ENCODE measurements around the gene CREB5.
A peak's percentile ranks its signal among the peaks of the same experiment; 100 is the strongest.

The CREB5 gene

DNA sequence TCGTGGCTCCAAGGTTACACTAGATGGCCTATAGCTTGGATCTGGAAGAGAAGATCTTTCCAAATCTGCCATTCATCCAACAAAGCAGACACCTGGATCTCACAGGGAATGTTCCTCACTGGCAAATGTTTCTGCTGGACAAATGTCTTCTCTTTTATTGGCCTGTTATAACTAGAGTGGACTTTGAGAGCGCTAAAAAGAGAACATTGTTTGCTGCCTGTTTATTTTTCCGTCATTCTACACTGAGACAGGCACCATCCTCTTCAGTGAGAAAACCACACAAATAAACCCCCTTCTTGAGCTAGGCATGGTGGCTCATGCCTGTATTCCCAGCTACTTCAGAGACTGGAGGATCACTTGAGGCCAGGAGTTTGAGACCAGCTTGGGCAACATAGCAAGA is 206.9 kb downstream of the CREB5 start:
- no peak for DNase-seq

DNA sequence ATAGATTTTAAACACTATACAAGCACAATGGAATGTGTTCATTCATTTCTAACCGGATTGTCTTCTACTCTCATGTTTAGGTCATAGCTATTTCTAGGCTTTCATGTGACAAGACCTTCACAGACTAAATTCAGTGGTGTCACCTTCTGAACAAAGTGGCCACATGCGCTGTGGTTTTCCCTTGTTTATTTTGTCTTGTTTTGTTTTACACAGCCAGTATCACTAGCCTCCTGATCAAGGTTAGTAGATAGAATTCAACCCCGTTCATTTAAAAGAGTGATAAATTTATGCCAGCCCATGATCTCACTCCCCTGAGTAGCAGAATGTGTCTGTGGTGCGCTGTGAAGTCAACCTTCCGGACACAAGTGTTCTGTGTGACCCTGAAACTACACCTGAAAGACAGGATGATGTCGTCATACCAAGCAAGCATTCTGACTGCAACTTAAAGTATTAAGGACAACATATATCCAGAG is 209.1 kb downstream of the CREB5 start:
- no peak for DNase-seq

DNA sequence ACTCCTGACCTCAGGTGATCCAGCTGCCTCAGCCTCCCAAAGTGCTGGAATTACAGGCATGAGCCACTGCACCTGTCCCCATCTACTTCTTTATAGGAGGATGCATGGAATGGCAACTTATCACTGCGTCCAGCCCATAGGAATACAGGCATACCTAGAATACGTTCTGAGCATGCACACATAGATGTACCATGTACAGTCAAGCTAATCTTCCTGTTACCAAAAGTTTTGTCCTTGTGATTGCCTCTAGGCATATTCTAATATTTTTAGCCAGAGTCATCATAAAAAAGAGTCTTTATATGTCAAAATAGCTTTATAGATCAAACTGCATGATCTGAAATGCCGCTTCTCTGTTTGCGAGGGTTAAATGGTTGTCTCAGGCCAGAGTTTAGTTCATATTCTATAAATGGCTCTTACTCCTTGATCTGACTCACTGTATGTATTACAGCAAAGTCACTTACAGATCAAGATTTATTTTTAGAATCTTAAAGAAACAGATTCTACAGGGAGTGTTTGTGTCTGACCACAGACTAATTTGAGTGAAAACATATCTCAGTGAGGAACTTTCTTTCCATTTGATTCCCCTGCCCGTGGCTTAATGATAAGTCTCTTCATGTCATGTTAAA is 210.9 kb downstream of the CREB5 start:
- no peak for DNase-seq

DNA sequence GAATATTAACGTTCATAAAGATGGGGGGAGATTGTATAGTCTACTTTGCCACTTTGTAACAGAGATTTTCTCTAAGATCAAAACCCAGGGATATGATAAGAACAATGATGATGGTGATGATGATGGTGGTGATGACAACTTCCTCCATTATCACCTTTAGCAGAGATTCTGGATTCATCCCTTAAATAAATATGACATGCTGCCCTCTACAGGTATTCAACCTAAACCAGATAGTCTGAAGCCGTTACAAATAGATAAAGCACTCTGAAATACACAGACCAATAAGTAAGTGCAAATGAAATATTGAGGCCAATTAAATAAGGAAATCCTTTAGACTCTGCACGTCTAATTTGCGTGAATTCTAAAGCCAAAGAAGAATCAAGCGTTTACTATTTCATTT is 211.5 kb downstream of the CREB5 start:
- DNase-seq = no peak

DNA sequence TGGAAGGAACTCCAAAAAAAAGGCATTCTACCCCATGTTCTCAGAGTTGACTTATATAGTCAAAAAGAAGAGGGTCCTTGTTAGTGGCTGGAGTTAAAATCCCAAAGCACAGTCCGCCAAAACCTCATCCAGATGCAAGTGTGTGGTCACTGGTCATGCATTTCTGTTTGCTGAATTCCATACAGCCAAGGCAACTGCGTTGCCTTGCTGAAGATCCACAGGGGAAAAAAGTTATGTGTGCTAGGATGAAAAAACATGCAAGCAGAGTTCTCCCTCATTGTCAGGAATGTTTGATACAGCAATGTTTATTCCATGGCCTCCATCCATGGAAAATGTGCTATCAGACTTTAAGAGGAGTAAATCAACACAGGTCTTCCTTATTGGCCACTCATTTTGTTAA is 213.1 kb downstream of the CREB5 start:
- DNase-seq = no peak

DNA sequence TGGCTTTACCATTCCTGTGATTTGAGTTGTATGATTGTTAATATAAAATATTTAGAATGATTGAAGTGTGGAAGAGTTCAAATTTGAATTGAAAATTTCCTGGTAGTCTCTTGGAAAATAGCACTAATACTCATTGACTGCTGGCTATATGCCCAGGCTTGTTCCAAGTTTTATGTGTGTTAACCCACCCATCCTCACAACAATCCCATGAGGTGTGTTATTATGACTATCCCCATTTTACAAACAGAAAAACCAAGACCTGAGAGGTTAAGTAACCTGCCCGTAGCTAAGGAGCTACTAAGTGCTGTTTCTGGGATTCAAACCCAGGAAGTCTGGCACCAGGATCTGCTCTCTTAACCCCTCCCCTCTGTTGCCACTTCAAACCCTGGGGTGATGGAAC is 213.9 kb downstream of the CREB5 start:
- no peak for DNase-seq

DNA sequence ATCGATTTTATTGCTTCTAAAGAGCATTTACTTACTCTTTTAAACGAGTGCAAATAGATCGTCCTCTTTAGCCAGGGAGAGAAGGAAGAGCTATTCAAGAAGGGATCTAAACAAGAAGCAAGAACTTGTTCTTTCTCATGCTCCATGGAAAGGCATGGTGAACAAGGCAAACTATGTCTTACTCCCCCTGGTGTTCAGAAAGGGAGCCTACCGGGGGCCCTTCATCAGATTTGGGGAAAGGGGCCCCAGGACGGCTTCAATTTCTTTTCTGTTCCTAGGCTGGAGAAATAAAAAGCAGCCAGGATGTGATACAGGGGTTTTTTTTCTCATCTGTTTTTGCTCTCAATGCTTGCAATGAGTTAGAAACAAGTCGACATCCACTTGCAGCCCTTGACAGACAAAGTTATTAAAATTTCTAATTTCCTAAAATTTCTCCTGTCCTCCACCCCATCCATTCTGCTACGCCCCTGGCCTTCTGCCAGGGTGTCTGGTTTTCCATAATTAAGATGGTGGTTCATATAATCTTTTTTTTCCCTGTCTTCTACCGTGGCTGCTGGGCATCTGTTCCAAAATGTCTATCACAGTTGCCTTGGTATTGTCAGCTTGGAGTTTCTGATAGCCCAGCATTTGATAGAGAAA is 214.4 kb downstream of the CREB5 start:
- DNase-seq = peak; percentile 11

DNA sequence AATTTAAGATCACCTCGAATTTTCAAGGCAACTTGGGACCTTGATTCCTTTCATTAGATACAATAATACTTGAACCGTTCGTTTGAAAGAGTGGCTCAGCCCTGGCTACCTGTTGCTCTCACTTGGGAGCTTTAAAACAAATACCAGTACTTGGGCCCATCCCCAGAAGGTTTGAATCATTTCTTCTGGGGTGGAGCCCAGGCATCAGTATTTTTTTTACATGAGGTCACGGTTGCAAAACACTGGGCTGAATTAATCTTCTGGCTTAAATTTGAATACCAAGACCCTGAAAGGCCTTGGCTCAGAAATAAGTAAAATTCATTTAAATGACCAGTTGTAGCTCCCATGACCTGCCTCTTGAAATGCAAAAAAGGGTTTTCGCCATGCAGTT is 214.9 kb downstream of the CREB5 start:
- no peak for DNase-seq

DNA sequence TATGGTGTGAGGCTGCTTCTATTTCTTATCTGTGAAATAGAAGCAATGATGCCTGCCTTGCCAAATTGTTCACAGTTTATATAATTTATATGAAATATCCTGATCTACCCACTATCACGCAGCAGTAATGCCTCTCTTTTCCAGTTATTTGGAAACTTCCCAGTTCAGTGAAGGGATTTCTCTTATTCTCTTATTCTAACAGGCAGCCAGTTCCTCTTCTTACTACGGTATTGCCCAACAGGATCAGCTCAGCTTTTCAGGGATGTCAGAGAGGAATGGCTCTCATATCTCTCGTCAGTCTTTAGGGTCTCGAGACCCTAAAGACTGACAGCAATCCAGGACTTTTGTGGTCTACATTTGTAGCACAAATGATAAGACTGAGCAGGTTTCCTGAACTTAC is 215.6 kb downstream of the CREB5 start:
- no peak for DNase-seq

DNA sequence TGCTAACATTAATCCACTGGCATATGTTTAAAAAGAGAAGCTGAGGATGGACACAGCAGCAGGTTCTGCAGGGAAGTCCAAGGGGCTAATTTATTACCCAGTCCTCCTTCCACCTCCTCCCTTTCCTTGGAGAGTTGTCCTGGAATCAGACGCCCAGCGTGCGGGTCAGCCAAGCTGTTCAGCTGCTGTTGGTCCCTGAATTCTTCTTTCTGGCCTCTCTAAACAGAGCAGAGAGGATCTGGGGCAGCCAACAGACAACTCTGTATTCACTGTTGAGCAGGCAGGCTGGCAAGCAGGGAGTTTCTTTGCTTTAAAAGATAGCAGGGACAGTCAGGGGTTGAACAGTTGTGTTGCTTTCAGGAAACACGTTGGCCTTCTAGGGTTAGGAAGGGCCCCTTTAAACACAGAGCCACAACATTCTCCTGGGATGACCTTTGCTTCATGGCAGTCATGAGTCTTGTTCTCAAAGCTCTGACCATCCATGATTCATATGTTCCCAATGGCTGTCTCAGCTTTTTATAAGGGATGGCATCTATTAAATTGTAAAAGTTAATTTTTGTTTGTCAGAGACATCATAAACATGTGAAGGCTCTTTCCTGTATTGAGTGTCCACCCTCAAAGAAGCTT is 217.0 kb downstream of the CREB5 start:
- DNase-seq = no peak

DNA sequence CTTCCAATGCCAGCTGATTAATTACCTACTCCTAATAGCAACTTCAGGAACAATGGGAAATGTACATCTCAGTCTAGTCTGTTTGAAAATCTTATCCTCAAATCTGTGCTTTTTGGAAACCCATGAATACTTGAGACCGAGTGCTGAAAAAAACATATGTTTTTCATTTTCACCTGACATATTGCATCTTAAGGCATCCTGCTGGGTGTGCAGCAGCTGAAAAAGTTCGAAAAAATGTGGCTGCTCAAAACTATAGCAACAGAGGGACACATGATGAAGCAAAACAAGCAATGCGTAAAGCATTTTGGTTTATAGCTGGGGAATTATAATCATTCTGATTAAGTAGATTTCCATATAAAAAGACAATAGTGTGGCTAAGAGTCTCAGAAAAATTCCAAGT is 218.0 kb downstream of the CREB5 start:
- no peak for DNase-seq

DNA sequence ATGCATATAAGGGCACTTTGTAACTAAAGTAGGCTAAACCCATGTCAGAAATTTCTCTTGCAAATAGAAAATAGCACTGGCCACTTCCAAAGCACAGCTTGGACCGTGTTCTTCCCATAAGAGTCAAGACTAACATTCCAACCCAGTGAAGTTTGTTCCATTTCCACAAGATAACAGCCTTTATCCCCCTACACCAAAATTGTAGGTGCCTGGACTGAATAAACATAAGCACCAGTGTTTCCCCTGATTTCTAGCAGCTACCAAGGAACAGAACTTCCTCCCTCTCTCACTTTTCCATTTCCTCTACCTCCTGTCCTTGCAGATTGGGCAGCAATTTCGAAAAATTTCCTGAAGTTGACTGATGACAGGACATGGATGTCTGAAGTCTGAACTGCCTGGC is 219.7 kb downstream of the CREB5 start:
- no peak for DNase-seq

DNA sequence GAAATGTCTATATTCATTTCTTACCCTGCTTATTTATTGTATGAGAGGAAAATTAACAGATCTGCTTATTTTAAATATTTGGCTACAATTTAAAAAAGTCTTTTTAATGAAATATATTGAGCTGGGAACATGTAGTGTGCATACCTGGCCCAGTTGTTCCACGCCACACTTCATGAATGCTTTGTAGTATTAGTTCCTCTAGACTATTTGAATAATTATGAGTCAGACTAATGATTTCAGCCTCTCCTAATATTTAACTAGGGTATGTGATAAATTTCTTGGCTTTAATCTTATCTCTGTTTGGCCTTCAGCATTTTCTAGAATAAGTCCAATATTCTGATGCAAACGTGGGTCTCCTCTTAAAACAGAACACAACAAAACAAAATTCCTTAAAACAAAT is 226.6 kb downstream of the CREB5 start:
- DNase-seq = no peak

DNA sequence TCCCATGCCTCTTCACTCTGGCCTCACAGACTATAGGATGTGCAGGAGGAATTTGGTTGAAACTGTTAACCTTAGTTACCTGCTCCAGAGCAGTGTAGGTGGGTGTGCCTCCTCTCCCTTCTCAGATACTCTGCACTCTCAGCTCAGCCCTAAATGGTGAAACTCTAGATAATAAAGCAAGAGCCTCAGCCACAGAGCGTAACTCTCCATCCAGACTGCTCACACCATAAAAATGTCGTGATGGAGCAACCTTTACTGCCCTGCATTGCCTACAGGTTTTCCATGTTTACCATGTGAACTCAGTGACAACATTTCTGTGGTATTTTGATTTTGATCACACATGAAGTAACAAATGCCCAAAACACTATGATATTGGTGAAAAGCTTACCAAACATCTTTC is 227.7 kb downstream of the CREB5 start:
- no peak for DNase-seq

DNA sequence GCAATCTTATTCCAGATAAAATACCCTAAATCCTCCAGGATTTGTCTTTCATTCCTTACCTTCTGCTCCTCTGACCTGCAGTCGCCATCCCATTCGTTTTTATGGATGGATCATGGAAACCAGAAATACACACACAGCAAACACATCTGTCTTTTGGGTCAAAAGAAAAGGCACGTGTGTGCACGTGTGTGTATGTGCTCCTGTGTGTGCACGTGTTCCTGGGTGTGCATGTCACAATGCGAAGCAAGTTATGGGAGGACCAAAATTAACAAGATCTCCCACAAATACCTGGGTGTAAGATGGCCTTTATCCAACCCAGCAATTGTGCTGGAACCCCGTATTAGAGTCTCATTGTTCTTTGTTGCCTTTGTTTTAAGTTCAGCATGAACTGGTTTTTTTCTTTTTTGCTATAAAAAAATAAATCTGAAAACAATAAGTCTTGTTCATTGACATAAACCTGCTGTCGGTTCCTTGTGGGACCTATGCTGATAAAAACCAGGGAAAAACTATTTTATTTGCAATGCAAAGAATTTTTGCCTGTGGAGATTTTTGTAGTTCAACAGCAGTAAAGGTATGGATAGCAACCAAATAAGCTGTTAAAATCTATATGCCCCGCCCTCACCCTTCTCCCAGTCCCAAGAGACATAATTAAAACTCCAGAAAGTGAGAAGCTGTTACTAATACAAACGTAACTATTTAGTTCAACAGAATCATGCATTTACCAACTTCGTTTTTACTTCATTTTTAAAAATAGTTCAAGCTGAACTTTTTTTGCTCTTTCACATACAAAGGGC is 229.6 kb downstream of the CREB5 start:
- DNase-seq = no peak

DNA sequence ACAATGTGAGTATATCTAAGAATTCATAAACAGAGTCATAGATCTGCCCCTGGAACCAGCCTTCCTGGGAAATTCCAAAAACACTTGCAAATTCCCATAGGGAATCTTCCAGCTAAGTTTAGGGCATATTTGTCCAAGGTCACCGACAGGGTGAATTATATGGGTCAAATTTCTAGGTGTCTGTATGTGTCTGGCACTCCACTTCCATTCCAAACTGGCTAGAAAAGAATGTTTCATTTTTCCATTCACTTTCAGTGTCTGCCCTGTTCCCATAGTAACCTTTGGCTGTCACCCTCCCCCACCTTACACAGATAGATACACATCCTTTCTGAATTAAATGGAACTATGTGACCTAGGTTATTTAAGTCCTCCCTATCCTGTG is 230.9 kb downstream of the CREB5 start:
- DNase-seq = no peak

DNA sequence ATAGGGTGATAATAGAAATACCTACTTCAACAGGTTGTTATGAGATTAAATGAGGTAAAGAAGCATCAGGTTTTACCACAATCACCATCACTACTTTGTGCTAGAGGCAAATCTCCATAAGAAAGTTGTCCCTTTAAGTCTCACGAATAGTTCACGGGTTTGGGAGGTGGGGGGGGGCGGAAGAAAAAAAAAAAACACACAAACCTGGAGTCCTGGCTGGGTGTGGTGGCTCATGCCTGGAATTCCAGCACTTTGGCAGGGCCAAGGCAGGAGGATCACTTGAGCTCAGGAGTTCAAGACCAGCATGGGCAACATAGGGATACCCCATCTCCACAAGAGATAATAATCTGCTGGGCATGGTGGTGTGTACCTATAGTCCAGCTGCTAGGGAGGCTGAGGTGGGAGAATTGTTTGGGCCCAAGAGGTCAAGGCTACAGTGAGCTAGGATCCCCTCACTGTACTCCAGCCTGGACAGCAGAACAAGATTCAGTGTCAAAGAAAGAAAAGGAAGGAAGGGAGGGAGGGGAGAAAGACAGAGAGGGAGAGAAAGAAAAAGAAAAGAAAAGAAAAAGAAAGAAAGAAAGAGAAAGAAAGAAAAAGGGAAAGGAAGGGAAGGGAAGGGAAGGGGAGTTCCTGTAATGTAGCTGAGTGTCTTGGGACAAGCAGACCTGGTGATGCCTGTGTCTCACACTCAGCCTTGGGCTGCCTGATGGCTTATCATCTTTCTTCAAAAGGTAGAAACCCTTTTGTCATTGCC is 231.4 kb downstream of the CREB5 start:
- DNase-seq = no peak

DNA sequence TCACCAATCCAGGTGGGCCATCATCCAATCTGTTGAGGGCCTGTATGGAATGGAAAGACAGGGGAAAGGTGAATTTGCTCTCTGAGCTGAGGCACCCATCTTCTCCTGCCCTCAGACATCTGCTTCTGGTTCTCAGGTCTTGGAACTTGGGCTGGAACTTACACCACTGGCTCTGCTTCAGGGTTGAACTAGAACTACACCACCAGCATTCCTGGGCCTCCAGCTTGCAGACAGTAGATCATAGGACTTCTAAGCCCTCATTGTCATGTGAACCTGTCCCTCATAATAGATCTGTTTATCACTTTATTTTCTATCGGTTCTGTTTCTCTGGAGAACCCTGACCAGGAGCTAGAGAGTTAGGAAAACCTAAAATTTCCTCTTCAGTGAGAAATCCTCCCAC is 233.5 kb downstream of the CREB5 start:
- DNase-seq = no peak

DNA sequence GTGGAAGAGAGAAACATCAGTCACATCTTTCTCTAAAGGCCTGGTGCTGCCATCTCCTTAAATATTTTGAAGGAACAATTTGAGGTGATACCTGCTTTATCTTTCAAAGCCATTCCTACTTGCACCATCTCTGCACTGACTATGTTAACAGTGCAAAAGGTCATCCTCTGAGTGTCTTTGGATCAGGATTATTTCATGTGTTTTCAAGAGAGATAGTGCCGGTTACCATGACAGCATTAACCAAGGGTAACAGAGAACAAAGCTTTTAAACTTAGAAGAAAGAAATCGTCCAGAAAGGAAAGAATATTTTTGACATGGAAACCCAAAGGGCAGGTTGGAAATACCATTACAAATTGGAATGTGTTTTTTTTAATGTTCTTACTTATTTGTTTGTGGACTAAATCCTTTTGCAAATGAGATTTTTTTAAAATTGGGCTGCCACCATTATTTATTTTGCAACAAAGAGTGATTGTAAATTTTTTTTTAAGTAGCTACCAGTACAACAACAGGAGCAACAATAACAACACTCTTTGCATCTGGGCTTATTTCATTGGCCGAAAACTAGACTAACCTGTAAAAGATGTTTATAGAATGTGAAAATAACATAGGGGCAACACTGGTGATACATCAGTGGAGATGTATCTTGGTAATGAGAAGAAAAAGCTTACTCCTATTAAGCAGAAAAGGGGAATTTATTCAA is 234.2 kb downstream of the CREB5 start:
- DNase-seq = no peak

DNA sequence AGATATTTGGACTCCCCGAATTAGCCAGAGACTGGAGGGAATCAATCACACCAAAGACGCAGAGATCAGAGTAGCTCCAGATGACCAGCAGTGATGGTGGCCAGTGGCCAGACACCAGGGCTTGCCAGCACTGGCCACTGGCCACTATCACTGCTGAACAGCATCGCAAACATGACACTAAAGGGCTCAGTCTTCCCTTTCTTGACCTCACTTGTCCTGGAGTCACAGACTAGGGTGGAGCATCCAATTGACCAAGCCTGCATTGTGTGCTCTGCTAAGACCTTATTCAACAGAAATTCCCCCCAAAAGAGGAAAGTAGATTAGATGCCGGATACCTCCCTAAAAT is 234.7 kb downstream of the CREB5 start:
- no peak for DNase-seq

DNA sequence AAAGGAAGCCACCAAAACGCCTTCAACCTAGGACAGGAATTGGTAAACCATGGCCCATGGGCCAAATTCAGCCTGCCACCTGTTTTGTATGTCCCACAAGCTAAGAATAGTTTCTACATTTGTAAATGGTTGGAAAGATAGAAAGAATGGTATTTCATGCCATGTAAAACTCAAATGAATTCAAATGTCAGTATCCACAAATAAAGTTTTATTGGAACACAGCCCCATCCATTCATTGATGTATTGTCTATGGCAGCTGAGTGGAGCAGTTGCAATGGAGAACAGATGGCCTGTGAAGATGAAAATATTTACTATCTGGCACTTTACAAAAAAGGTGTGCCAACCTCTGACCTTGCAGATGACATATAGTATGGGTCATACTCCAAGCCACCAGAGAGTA is 236.9 kb downstream of the CREB5 start:
- DNase-seq = no peak

DNA sequence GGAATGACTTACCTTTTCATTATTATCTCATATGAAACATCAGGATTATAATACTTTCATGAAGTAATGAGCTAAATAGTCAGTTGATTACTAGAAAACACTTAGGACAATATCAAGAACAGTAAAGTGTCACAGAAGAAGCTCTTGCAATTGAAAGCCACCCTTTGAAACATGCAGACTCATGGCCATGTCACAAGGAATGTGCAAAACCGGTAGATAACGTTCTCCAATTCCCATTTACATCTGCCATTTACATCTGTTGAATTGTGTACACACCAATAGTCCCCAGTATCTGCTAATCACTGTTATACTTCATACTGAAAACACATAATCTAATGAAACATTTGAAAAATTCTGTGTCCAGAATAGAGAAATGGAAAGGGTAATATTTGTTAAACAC is 237.5 kb downstream of the CREB5 start:
- no peak for DNase-seq

DNA sequence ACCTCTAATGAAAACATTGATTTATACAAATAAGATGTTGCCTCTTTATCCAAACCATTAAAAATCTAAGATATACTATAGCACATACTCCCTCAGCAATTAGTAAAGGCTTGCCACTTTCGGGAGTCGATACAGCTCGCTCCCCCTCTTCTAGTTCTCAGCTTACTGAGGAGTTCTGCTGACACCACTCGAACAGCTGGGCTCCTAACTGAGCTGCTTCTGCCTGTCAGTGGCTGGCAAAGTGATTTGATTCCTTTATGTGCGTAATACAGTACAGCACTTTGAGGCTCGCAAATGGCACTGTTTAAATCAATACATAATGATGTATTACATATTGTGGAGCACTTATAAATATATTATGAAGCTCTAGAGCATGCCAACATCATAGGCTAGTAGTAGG is 241.8 kb downstream of the CREB5 start:
- peak; percentile 34 for DNase-seq

Measured in retina (tissue), 1 donor.